ENCODE data around the gene BCKDHA.
"Not testable (repeated sequence)": the region's sequence is repeated elsewhere in the genome, so short reads cannot be mapped to it uniquely, and the experiment has no call there.

The BCKDHA gene

GRCh38 chr19:41408256-41408655, 10.6 kb downstream of the BCKDHA start:
- DNase-seq: no peak

- DNase-seq: not testable (repeated sequence)
Observed at GRCh38 chr19:41408846-41409245, 11.2 kb downstream of the BCKDHA start.

- no peak for DNase-seq
Observed at GRCh38 chr19:41409288-41409687, 11.7 kb downstream of the BCKDHA start.

- no peak for DNase-seq
Observed at GRCh38 chr19:41410336-41411054, 12.9 kb downstream of the BCKDHA start.

GRCh38 chr19:41411100-41411967, 13.7 kb downstream of the BCKDHA start:
- DNase-seq: no peak

GRCh38 chr19:41411968-41412265, 14.3 kb downstream of the BCKDHA start:
- no peak for DNase-seq

- DNase-seq: no peak
Observed at GRCh38 chr19:41412953-41413352, 15.3 kb downstream of the BCKDHA start.

GRCh38 chr19:41413947-41414346, 16.3 kb downstream of the BCKDHA start:
- DNase-seq: no peak

- DNase-seq: no peak
Observed at GRCh38 chr19:41414461-41414860, 16.8 kb downstream of the BCKDHA start.

GRCh38 chr19:41415154-41415571, 17.5 kb downstream of the BCKDHA start:
- no peak for DNase-seq

- no peak for DNase-seq
Observed at GRCh38 chr19:41416194-41416674, 18.6 kb downstream of the BCKDHA start.

- peak in 1 of 2 donors; percentile 39 for DNase-seq
Observed at GRCh38 chr19:41420101-41420880, 22.7 kb downstream of the BCKDHA start.

- no peak for DNase-seq
Observed at GRCh38 chr19:41421314-41421713, 23.7 kb downstream of the BCKDHA start.

GRCh38 chr19:41421973-41422372, 24.4 kb downstream of the BCKDHA start:
- no peak for DNase-seq

- DNase-seq: no peak
Observed at GRCh38 chr19:41422456-41422855, 24.8 kb downstream of the BCKDHA start.

- no peak for DNase-seq
Observed at GRCh38 chr19:41422955-41423354, 25.3 kb downstream of the BCKDHA start.

GRCh38 chr19:41424335-41425173, 26.9 kb downstream of the BCKDHA start:
- peak in 1 of 2 donors; percentile 15 for DNase-seq

- no peak for DNase-seq
Observed at GRCh38 chr19:41425174-41426115, 27.8 kb downstream of the BCKDHA start.

- no peak for DNase-seq
Observed at GRCh38 chr19:41426116-41426841, 28.7 kb downstream of the BCKDHA start.

- peak; percentile 40 to 46 for DNase-seq
Observed at GRCh38 chr19:41426952-41427646, 29.5 kb downstream of the BCKDHA start, which contains the start of gene B3GNT8. Gene B3GNT8, minus strand, starts transcription at chr19:41427374. Its CDS starts 596 bp downstream, at chr19:41426778.

Data from CD4-positive, alpha-beta T cell treated with Interleukin-4 for 1 hour (primary cell).